ENCODE data around the gene BCAS3. TPM values are rescaled to one million over a fixed set of nuclear protein-coding genes. Genes with fewer than 3 reads are reported as not detected.

The BCAS3 gene
- total and polyA plus RNA-seq, 4 donors: 11.6 to 47.6 (median 27.4) TPM

GRCh38 chr17:61405686-61406536, 728.3 kb downstream of the BCAS3 start:
- 81 to 88% methylated on average over 21 to 37 of the region's 37 CpGs for WGBS, 2 donors
- no peaks in the 10 kb centered on the region for H3K4me1 ChIP-seq (ENCODE audit: control insufficient read depth in 1 of 2, insufficient read depth in 2 of 2, low read length in 2 of 2)
- intact Hi-C loops (cut with DNase I): no loop called here
- no peak overlapping the region for H3K27ac ChIP-seq (ENCODE audit: low read depth in 1 of 2, low read length in 2 of 2)
- no peak overlapping the region for H3K4me3 ChIP-seq (ENCODE audit: low read length in 2 of 2)
- H3K36me3 ChIP-seq (ENCODE audit: control insufficient read depth in 1 of 2, insufficient read depth in 2 of 2, low read length in 1 of 2): no peaks in the 10 kb centered on the region
- DNase-seq (peak; percentile 47 to 63), ATAC-seq (ENCODE audit: low FRiP score) (no peak)
- no peaks in the 10 kb centered on the region for H3K27me3 ChIP-seq (ENCODE audit: control insufficient read depth in 1 of 2, insufficient read depth in 2 of 2, low read length in 1 of 2)
- no peaks in the 10 kb centered on the region for H3K9me3 ChIP-seq (ENCODE audit: control insufficient read depth, low read length)

DNA sequence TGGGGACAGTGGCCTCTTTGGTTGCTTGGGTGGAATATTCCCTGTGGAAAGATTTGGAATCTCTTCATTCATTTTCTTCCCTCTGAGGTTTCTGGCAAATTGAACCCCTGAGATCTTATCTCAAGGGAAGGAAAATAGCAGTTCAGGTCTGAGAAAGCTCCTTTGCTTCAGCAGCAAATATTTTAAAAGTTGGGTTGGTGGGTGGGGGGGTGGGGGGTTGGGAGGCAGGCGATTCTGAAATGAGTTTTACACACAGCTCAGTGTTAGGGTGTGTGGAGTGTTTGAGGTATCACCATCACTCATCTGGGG, 728.8 kb downstream of the BCAS3 start:
- 77 to 81% methylated on average over 1 of the region's 1 CpG for WGBS, 2 donors
- DNase-seq (no peak), ATAC-seq (ENCODE audit: low FRiP score) (no peak)
- no peak overlapping the region for H3K4me3 ChIP-seq (ENCODE audit: low read length in 2 of 2)
- H3K4me1 ChIP-seq (ENCODE audit: control insufficient read depth in 1 of 2, insufficient read depth in 2 of 2, low read length in 2 of 2): no peaks in the 10 kb centered on the region
- H3K27ac ChIP-seq (ENCODE audit: low read depth in 1 of 2, low read length in 2 of 2): no peak overlapping the region
- H3K9me3 ChIP-seq (ENCODE audit: control insufficient read depth, low read length): no peaks in the 10 kb centered on the region
- no peaks in the 10 kb centered on the region for H3K36me3 ChIP-seq (ENCODE audit: control insufficient read depth in 1 of 2, insufficient read depth in 2 of 2, low read length in 1 of 2)
- no peaks in the 10 kb centered on the region for H3K27me3 ChIP-seq (ENCODE audit: control insufficient read depth in 1 of 2, insufficient read depth in 2 of 2, low read length in 1 of 2)
- intact Hi-C loops (cut with DNase I): no loop called here

DNA sequence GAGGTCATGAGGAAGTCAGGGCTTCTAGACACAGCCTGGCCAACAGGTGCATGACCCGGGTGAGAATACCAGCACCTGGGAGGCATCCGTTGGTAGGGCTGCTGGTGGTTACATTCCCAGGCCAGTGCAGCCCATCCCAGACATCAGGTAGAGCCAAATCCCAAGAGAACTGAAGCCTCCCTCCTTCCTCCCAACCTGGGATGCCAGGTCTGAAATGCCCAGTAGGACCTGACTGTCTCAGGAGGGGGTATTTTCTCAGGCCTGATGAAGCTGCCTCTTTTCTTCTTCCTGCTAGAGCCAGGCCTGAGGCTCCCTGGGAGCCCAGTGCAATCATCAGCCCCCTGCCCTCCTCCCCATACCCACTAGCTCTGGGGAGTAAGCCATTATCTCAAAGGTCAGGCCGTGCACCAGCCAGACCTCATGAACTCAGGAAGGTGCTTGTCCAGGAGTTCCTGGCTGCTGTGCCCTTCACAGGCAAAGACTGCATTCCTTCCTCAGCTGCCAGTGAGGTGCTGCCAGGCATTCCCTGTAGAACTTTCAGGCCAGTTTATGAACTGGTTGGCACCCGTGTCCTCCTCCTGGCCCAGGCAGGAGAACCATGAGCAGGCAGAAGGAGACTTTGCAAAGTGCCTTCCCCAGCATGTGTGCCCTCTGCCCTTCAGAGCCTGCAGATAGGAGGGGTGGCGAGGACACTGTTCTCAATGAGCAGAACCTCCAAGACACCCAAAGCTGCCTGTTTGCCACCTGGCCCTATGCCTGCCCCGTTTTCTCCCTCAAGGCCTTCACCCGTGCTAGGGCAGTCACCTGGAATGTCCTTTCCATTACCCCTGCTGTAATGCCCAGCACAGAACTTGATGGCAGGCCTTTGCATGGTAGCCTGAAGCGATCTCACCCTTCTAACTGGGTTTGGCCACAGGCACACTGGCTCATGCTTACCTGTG, 729.6 kb downstream of the BCAS3 start:
- Histone ChIP-seq H3K4me1 (ENCODE audit: control insufficient read depth in 1 of 2, insufficient read depth in 2 of 2, low read length in 2 of 2) (no peaks in the 10 kb centered on the region), H3K27ac (ENCODE audit: low read depth in 1 of 2, low read length in 2 of 2) (peak overlapping the region in 1 of 2 donors; percentile 11), H3K4me3 (ENCODE audit: low read length in 2 of 2) (no peak overlapping the region), H3K27me3 (ENCODE audit: control insufficient read depth in 1 of 2, insufficient read depth in 2 of 2, low read length in 1 of 2) (no peaks in the 10 kb centered on the region), H3K9me3 (ENCODE audit: control insufficient read depth, low read length) (no peaks in the 10 kb centered on the region), H3K36me3 (ENCODE audit: control insufficient read depth in 1 of 2, insufficient read depth in 2 of 2, low read length in 1 of 2) (no peaks in the 10 kb centered on the region)
- DNase-seq (peak; percentile 21 to 61), ATAC-seq (ENCODE audit: low FRiP score) (no peak)
- intact Hi-C loops (cut with DNase I): no loop called here
- 47 to 48% methylated on average over 8 of the region's 8 CpGs for WGBS, 2 donors

DNA sequence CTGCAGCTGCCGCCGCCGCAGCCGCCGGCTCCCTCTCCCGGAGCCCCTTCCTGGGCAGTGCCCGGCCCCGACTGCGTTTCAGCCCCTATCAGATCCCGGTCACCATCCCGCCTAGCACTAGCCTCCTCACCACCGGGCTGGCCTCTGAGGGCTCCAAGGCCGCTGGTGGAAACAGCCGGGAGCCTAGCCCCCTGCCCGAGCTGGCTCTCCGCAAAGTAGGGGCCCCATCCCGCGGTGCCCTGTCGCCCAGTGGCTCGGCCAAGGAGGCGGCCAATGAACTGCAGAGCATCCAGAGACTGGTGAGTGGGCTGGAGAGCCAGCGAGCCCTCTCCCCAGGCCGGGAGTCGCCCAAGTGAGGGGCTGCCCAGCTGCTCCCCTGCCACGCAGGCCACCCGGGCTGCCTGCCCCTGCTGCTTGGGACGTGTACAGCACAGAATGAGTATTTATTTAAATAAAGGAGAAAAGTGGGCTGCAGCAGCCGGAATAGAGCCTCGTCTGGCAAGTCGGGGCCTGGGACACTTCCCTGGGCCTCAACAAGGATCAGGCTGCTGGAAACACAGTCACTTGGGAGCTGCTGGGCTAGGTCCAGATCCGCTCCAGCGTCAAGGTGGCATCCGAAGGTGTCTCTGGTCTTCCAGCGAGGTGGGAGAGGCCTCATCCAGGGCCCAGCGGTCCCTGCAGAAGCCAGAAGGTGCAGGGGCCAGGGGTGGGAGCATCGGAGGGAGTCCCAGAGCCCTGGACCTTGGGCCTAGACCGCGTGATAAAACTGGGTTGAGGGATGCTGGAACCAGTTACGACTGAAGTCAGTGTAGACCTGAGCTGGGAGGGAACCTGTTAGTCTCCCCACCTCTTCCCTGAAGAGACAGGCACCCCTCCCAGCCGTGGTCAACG, 730.7 kb downstream of the BCAS3 start:
- Histone ChIP-seq H3K9me3 (ENCODE audit: control insufficient read depth, low read length) (no peaks in the 10 kb centered on the region), H3K4me1 (ENCODE audit: control insufficient read depth in 1 of 2, insufficient read depth in 2 of 2, low read length in 2 of 2) (no peaks in the 10 kb centered on the region), H3K27me3 (ENCODE audit: control insufficient read depth in 1 of 2, insufficient read depth in 2 of 2, low read length in 1 of 2) (no peaks in the 10 kb centered on the region), H3K36me3 (ENCODE audit: control insufficient read depth in 1 of 2, insufficient read depth in 2 of 2, low read length in 1 of 2) (no peaks in the 10 kb centered on the region), H3K27ac (ENCODE audit: low read depth in 1 of 2, low read length in 2 of 2) (no peak overlapping the region), H3K4me3 (ENCODE audit: low read length in 2 of 2) (no peak overlapping the region)
- ATAC-seq (ENCODE audit: low FRiP score): no peak
- WGBS, 2 donors: 75 to 85% methylated on average over 41 of the region's 41 CpGs
- intact Hi-C loops (cut with DNase I): no loop called here
- peak in 1 of 2 donors; percentile 71 for DNase-seq

- Histone ChIP-seq H3K36me3 (ENCODE audit: control insufficient read depth in 1 of 2, insufficient read depth in 2 of 2, low read length in 1 of 2) (no peaks in the 10 kb centered on the region), H3K9me3 (ENCODE audit: control insufficient read depth, low read length) (no peaks in the 10 kb centered on the region), H3K27ac (ENCODE audit: low read depth in 1 of 2, low read length in 2 of 2) (peak overlapping the region in 1 of 2 donors; percentile 72), H3K27me3 (ENCODE audit: control insufficient read depth in 1 of 2, insufficient read depth in 2 of 2, low read length in 1 of 2) (no peaks in the 10 kb centered on the region), H3K4me3 (ENCODE audit: low read length in 2 of 2) (peak overlapping the region; percentile 36 to 40), H3K4me1 (ENCODE audit: control insufficient read depth in 1 of 2, insufficient read depth in 2 of 2, low read length in 2 of 2) (no peaks in the 10 kb centered on the region)
- DNase-seq: peak; percentile 75 to 89
- intact Hi-C loops (cut with DNase I): loop anchor here in 1 of 2 donors (5.0 to 10.0 kb wide), 4 partner anchors 83 to 687 kb away; partner anchors contain the start of gene MED13
- 1 to 5% methylated on average over 37 to 73 of the region's 73 CpGs for WGBS, 2 donors
- peak; percentile 47 for ATAC-seq (ENCODE audit: low FRiP score)
These were observed 731.9 kb downstream of the BCAS3 start for GRCh38 chr17:61409301-61410112.

DNA sequence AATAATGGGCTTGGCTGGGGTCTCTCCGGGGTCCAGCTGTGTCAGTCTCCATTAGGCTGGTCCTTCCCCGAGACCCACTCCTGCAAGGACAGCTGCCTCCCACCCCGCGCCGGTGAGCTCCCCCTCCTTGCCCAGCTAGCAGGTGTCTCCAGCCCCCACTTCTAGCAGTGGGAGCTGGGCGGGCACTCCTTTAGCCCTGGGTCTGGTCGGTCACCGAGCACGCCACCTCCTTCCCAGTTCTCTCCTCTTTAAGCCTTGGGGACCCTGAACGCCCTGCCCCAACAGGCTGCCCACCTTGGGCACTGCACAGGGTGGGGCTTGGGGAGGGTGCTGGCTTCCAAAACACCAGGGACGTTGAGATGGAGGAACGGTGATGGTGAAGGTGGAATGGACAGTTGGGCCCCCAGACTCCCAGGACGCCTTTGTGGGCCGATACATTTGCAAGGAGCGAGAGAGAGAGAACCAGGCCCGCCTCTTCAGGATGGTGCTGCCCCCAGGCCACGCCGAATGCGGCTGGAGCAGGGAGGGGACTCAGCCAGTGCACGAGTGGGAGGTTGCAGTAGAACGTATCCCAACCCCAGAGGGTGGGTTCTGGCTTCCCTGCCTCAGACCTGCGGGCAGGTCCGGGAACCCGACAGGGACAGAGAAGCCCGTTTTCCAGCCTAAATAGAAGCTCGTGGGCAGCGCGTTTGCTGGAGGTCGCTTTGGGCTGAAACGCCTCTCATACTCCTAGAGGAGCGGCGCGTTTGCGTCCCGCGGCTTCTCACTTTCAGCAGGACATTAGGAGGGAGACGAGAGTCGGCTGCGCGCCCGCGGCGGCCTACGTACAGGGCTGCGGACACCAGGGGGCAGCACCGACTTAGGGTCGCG, 732.7 kb downstream of the BCAS3 start:
- no peaks in the 10 kb centered on the region for H3K4me1 ChIP-seq (ENCODE audit: control insufficient read depth in 1 of 2, insufficient read depth in 2 of 2, low read length in 2 of 2)

DNA sequence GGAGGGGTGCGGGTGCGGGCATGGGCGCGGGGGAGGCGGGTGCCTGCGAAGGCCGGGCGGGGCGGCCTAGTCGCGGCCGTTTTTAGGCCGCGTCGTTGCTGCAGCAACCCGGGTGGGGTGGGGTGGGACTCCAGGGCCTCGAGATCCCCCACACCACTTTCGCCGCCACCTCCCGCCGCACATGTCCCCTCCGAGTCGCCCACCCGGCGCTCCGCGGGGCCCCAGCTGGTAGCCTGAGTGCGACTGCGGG, 733.3 kb downstream of the BCAS3 start:
- Histone ChIP-seq H3K36me3 (ENCODE audit: control insufficient read depth in 1 of 2, insufficient read depth in 2 of 2, low read length in 1 of 2) (no peaks in the 10 kb centered on the region), H3K4me1 (ENCODE audit: control insufficient read depth in 1 of 2, insufficient read depth in 2 of 2, low read length in 2 of 2) (no peaks in the 10 kb centered on the region), H3K9me3 (ENCODE audit: control insufficient read depth, low read length) (no peaks in the 10 kb centered on the region), H3K27ac (ENCODE audit: low read depth in 1 of 2, low read length in 2 of 2) (peak overlapping the region; percentile 38 to 97), H3K4me3 (ENCODE audit: low read length in 2 of 2) (peak overlapping the region; percentile 3 to 9), H3K27me3 (ENCODE audit: control insufficient read depth in 1 of 2, insufficient read depth in 2 of 2, low read length in 1 of 2) (no peaks in the 10 kb centered on the region)
- intact Hi-C loops (cut with DNase I): loop anchor here in 1 of 2 donors (5.0 to 10.0 kb wide), 4 partner anchors 81 to 689 kb away; partner anchors contain the start of gene MED13
- 3 to 4% methylated on average over 18 to 29 of the region's 29 CpGs for WGBS, 2 donors
- DNase-seq (no peak), ATAC-seq (ENCODE audit: low FRiP score) (no peak)

More for the DNA sequence above, 732.7 kb downstream of the BCAS3 start:
- Histone ChIP-seq H3K27ac (ENCODE audit: low read depth in 1 of 2, low read length in 2 of 2) (peak overlapping the region in 1 of 2 donors; percentile 72), H3K27me3 (ENCODE audit: control insufficient read depth in 1 of 2, insufficient read depth in 2 of 2, low read length in 1 of 2) (no peaks in the 10 kb centered on the region), H3K36me3 (ENCODE audit: control insufficient read depth in 1 of 2, insufficient read depth in 2 of 2, low read length in 1 of 2) (no peaks in the 10 kb centered on the region), H3K9me3 (ENCODE audit: control insufficient read depth, low read length) (no peaks in the 10 kb centered on the region), H3K4me3 (ENCODE audit: low read length in 2 of 2) (peak overlapping the region in 1 of 2 donors; percentile 3)
- peak; percentile 64 for ATAC-seq (ENCODE audit: low FRiP score)
- WGBS, 2 donors: 15 to 16% methylated on average over 48 of the region's 48 CpGs
- DNase-seq: peak; percentile 85 to 94
- intact Hi-C loops (cut with DNase I): loop anchor here in 1 of 2 donors (5.0 to 10.0 kb wide), 4 partner anchors 82 to 688 kb away; partner anchors contain the start of gene MED13
